Measurements from ENCODE around the gene NOTCH1.

NOTCH1 gene

DNA sequence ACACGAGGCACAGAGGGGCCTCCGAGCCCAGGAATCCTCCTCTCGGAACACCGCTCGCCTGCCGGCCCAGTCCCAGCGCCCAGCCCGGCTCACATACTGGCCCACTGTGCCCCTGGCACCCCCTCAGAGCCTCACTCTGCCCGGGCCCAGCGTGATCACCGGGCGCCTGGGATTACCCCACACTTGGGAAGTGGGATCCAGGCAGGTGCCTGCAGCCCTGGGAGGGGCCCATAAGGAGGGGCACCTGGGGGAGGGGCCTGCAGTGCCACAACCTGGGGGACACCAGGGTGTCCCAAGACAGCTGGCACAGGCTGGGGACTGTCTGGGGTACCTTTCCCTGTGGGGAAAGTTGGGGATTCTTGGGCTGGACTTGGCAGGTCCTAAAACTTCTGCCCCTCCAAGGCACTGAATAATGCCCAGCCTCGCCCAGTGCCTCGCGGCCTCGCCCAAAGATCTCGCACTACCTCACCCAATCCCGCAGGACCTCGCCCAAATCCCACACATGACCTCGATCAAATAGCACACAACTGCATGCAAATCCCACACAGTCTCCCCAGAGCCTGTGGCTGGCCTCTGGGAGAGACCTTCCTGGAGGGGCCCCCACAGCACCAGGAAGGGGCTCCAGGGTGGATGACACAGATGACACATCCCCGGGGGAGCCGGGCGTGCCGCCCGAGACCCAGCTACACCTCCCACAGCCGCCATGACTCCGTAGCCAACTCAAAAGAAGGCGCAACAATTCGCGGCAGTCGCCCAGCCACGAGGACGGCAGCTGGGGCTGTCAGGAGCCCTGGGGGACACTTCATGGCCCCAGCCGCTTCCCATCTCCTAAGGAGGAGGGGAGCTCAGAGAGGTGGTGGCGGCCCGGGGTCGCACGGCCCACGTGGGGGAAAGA is 13.7 kb downstream of the NOTCH1 start:
- DNase-seq (ENCODE audit: low spot score): no peak

DNA sequence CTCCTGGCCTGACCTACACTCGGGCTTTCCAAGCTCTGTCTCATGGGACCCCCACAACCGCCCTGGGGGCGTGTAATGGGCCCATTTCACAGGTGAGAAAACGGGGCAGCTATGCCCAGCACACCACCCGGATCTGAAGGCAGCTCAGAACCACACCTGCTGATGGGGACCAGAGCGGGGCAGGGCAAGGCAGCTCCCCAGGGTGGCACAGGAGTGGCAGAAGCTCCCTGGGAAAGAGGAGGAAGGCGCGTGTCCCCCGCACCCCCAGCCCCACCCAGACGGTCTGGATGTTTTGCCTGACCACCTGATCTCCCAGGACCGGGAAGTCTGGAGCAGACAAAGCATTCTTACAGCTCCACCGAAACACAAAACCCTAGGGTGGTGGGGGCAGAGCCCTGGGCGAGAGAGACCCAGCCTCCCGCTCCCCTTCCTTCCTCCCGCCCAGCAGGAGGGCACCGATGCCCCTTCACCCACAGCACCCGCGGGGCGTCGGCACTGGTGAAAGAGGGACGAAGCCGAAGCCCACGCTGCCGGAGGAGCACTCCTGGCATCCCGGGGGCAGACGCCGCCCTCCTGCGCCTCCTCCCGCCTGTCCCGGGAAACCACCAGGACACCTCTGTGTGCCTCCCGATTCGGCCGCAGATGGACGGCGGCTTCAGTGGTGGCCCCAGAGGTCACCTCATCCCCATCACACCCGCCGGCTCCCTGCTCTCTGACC is 14.5 kb downstream of the NOTCH1 start:
- DNase-seq (ENCODE audit: low spot score): no peak

DNA sequence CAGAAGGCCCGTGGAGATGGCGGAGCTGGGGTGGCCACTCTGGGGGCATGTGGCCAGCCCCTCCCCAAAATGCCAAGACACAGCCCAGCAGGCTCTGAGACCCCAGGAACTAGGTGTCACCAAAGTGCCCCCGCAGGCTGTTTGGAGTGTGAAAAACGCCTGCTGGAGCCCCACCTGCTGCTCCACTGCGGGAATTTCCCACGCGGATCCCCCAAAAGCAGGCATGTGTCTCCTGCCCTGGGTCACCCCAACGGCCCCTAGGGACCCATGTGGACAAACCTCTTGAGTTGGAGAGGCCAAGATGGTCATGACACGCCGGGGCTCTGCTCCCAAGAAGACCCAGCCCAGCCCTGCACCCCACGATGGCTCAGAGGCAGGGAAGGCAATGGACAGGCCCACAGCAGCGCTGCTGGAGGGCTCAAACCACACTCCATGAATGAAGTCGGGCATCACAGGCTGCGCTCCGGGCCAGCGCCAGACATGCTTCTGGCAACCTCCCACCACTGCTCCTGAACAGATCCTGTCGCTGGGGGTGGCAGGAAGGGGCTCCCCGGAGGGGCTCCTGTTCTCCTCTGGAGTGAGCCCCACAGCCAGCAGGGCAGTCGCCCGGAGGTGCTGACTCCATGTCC is 15.3 kb downstream of the NOTCH1 start:
- no peak for DNase-seq (ENCODE audit: low spot score)

DNA sequence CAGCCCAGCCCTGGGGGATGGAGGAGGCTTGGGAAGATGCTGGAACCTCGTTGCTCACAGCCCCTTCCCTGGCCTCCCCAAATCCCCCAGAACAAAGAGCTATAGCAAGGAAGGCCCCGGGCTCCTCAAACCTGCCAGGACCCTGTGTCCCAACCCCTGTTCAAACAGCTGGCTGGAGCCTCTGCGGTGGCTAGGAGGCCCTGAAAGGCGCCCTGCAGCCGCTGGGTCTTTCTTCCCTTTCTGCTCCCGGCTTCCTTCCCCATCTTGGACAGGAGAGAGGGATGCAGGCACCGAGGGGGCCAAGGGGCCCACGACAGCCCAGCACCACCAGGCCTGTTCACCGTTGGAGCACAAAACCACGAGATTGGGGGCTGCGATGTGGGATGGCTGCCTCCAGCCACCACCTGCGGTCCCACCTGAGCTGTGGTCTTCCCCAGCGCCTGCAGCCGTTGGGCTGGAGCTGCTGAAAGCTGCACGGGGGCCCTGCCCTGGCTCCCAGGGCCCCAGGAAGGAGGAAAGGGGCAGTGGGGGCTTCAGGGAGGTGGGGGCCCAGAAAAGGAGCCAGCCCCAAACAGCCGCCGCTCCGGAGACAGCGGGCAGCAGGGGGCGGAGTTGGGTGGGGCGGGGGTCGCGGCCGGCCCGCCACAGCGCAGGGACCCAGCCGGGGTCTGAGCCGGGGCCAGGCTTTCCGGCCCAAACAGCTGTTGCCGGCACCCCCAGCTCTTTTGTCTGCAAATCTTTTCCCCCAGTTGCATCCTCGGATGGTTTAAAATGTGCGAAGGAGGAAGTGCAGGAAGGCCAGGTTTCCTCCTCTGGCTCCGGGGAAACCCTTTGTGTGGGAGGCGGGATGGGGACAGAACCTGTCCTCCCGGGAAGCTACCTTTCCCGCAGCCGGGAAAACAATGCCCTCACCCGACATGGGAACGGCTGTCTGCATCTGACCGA is 16.1 kb downstream of the NOTCH1 start:
- DNase-seq (ENCODE audit: low spot score): no peak

DNA sequence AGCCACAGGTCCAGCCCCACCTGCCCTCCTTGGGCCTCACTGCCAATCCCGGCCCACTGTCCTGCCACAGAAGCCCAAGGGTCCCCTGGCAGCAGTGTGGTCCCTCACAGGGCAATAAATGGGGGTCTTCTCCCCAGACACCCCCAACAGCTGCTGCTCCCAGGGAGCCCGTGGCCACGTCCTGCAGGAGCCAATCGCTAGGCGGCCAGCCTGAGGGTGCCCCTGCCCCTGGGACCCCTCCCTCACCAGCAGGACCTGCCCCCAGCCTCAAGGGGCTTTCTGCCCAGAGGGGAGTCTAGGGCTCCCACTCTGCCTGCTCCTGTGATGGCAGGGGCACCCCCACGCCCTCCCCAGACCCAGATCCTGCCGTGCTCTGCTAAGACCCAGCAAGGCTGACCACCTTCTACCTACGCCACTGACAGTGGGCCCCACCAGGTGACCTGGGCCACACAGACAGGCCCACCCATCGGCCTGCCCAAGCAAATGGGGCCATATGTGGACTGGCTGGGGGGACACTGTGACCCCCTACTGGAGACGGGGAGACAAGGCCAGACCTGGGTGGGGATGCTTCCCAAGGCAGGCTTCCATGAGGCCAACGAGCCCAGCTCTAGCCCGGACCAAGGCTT is 17.0 kb downstream of the NOTCH1 start:
- no peak for DNase-seq (ENCODE audit: low spot score)

DNA sequence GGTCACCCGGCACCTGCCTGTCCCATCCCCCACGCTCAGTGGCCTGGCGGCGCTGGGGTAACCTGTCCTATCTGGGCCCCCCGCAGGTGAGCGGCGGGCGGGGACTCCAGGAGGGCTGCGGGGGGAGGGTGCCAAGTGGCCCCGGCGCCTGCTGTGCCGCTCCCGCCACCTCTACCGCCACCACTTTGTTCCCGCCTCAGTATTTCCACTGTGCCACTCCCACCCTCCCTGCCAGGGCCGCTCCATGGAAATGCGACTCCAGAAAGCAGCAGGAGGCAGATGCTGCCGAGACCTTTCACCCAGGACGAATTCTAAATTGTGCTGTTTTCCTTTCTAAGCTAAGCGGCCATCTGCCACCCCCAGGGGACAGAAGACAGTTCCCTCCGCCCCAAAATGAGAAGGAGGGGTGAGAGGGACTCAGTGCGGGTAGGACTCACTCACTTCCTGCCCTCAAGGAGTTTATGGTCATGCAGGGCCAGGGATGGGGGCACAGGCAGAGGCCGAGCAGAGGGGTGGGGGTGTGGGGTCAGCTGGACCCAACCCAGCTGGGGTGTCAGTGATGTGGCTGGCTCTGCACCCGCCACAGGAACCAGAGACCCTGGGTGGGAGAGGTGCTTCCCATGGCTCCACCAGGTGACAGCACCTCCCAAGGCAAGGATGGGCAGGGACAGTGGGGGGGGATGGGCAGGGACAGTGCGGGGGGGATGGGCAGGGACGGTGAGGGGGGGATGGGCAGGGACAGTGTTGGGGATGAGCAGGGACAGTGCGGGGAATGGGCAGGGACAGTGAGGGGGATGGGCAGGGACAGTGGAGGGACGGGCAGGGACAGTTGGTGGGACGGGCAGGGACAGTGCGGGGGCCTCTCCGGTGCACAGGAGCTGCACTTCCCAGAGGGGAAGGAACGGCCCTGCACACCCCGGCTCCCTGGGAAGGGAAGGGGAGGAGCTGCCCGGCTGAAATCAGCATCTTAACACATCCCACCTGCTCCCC is 17.8 kb downstream of the NOTCH1 start:
- no peak for DNase-seq (ENCODE audit: low spot score)

DNA sequence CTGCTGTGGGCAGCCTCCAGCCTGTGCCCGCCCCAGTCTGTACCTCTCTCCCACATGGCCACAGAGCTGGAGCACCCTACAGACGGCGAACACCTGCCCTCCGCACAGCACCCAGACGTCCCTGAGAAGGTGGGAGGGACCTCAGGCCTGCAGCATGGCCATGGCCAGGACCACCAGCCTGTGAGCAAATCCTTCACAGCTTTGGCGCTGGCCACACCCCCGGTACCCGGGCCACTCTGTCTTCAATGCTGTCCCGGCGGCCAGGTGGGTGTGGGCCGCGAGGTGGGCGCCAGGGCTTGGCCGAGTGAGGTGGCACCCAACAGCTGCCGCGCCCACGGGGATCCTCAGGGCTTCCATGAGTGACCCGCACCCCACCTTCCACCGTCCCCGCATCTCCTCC is 18.7 kb downstream of the NOTCH1 start:
- no peak for DNase-seq (ENCODE audit: low spot score)

DNA sequence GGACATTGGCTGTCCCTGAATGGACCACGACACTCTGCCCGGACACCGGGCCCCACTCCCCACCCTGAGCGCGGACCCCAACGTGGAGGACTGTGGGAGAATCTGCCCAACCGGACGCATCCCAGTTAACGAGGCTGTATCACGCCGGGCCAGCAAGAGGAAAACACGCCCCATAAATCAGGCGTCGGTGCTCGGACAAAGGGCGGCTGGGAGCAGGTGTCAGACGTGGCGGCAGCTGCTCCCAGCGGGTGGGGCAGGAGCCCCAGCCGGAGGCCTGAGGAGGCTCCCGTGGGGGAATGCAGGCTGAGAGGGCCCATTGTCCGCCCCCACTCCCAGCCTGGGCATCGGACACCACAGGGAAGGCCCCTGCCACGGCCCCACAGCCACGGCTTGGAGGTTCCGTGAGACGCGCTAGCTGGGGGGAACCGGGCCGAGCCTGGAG is 19.2 kb downstream of the NOTCH1 start:
- DNase-seq (ENCODE audit: low spot score): no peak

DNA sequence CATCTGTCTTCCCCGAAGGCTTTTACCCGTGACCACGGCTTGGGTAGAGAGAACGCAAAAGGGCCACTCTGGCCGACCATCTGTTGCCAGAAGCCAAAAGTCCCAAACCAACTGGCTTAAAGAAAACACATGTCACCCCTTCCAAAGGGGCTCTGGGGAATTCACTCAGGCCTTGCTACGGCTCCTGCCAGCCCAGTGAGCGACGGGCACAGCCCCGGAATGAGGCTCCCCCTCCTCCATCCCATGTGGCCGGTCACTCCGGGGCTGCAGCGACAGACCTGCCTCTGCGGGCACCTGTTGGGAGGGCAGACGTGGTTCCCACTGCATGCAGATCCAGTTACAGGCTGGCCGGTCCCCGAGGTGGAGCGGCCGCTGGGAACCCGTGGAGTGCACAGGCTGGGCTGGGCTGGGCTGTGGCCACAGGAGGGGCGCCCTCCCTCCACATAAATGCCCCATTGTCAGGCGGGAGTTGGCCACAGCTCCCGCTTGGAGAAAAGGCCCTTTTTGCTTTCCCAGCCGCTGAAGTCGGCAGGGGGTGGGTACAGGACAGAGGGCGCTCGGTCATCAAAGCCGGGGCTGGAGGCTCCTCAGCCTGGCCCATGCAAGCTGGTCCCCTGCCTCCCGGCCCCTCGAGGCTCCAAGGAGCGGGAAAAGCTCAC is 19.9 kb downstream of the NOTCH1 start:
- no peak for DNase-seq (ENCODE audit: low spot score)

DNA sequence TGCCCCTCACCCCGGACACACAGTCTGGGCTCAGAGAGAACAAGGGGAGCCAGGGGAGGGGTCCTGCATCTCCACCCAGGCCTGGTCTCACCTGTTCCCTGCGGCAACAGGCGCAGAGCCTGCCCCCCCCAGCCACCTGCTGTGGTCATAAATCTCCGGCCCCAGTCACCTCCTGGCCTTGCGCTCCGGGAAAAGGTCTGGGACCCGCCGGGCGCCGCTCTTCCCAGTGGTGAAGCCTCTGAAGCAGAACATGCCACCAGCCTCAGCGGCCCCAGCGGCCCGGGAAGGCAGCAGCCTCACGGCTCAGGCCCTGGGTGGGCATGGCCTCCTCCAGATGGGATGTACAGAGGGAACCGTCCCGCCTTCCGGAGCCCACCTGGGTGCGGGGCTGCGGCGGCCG is 20.6 kb downstream of the NOTCH1 start:
- DNase-seq (ENCODE audit: low spot score): no peak

DNA sequence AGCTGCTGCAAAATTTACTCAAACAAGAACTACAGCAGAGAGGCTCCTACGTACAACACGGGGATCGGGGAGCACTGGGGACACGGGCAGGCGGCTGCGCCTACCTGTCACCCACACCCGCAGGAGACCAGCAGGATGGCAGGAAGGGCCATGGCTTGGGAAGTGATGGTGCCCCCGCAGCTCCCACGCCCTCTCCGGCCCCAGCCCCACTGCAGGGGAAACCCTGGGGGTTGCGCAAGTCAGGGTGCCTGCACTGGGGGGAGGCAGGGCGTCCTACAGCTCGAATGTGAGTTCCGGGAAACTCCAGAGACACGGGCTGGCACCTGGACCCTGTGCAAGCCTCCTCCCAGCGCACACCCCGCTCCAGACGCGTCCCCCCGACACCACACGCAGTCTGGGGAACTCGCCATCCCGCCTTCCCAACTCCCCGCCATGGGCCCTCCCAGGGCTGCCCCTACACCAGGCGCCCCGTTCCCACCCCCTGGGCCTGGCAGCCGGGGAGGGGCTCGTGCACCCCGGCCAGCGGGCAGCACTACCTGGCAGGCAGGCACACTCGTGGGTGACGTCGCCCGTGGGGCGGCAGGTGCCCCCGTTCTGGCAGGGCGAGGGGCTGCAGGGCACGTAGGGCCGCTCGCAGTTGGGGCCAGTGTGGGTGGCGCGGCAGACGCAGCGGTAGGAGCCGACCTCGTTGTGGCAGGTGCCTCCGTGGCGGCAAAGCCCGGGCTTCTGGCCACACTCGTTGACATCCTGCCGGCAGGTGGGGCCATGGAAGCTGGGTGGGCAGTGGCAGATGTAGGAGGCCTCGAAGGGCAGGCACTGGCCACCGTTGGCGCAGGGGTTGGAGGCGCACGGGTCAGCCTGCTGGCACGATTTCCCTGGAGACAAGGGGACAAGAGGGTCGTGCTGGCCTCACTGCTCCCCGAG is 23.3 kb downstream of the NOTCH1 start:
- DNase-seq (ENCODE audit: low spot score): no peak

DNA sequence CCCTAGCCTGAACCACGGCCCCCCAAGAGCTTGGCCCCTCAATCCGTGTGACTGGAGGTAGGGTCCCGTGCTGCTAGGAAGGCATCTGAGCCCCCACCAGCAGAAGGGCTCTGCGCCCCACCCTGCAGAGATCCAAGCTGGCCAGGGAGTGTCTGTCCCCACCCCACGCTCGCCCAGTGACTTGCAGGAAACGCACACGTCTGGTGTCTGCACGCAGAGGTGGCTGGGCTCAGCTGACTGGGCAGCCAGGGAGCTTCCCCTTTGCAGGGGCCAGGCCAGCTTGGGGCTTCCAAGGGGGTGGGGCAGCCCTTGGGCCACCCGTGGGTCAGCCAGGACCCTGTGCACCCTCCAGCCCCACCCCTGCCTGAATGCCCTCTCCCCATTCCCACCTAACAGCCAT is 24.3 kb downstream of the NOTCH1 start:
- DNase-seq (ENCODE audit: low spot score): no peak

DNA sequence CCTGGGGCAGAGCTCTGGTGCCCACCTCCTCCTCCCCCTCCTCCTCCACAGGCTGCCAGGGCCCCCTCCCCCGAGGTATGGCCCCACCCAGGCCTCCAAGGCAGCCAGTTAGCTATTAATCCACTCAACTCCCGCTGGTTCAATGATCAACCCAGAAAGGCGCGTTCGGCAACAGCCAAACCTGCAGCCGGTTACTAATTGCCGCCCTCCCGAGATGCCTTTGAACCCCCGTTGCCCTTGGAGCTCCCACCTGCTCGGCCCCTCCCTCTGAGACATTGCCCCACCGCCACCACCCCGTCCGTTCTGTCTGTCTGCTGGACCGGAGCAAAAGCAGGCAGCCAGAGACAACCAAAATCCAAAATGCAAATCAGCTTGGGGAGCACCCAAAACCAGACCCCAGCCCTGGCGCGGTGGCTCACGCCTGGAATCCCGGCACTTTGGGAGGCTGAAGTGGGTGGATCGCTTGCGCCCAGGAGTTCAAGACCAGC is 25.8 kb downstream of the NOTCH1 start:
- no peak for DNase-seq (ENCODE audit: low spot score)

DNA sequence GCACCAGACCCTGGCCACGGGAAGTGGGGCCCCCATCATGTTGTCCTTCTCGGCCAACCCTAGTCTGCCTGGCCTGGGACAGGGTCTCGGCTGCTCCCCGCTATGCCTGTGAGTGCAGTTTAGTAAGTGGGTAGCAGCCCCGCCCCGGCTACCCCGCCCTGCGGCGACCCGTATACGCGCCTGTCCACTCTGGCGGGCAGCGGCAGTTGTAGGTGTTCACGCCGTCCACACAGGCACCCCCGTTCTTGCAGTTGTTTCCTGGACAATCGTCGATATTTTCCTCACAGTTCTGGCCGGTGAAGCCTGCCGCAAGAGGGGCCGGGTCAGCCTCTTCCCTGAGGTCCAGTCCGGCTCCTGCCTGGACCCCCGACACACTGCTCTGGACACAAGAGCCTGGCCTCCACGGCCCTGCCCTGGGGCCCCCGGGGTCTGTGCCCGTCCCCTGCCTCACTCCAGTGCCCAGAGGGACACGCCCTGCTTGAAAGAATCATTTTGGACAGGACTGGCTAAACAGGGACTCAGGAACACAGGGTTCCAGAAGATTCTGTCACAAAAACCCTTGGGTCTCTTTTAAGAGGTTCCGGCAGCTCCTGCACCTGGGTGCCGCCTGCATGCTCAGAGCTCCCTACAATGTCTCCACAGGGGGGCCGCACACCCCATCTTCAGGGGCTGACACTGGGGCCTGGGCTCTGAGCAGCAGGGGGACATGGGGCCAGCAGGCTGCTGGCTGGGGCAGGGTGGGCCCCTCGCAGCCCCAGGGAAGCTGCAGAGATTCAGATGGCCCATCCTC is 26.4 kb downstream of the NOTCH1 start:
- no peak for DNase-seq (ENCODE audit: low spot score)

DNA sequence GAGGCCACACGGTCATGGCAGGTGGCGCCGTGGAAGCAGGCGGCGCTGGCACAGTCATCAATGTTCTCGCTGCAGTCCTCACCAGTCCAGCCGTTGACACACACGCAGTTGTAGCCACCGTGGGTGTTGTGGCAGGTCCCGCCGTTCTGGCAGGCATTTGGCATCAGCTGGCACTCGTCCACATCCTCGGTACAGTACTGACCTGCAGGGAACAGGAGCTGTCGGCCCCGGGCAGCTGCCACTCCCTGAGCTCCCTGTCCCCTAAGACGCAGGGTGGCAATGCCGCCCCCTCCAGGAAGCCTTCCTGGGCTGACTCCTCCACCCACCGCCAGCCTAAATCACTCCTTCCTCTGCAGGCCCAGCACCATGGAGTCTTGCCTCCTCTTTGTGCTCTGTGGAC is 27.2 kb downstream of the NOTCH1 start:
- DNase-seq (ENCODE audit: low spot score): no peak

DNA sequence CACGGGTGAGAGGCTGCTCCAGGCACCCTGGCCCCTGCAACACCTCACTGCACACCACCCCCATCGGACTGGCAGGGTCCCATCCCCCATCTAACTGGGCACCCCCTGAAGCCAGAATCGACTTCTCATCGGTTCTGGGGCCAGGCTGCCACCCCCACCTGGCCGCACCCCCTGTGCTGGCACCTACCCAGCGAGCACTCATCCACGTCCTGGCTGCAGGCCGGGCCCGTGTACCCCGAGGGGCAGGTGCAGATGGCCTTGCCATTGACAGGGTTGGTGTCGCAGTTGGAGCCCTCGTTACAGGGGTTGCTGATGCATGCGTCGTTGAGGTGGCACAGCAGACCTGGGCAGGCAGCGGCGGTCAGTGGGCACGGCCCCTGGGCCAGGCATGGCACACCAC is 27.9 kb downstream of the NOTCH1 start:
- no peak for DNase-seq (ENCODE audit: low spot score)

DNA sequence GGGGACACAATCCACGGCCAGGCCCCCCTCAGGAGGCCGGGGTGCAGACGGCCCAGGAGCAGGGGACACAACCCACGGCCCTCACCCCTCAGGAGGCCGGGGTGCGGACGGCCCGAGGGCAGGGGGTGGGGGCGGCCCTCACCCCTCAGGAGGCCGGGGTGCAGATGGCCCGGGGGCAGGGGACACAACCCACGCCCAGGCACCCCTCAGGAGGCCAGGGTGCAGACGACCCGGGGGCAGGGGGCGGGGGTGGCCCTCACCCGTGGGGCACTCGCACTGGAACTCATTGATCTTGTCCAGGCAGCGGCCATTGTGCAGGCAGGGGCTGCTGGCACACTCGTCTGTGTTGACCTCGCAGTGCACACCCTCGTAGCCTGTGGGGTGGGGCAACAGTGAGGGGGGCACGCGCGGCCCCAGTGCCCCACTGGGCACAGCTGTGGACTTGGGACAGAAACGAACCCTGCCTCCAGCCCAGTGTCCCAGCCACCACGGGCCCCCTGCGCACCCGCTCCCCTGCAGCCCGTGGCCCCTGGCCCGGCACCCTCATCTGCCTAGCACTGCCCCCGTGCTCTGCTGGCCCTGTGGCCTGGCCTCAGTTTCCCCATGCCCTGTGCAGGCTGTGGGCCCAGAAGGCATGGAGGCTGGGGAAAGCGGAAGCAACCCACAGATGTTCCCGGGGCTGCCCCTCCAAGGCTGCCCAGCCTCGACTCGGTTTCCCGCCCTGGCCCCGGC is 28.7 kb downstream of the NOTCH1 start:
- DNase-seq (ENCODE audit: low spot score): no peak

Measured in cerebellar cortex (tissue), 1 donor.